HG03442 (cell line): Measurements from ENCODE around the gene C5.

Experiments
- ATAC-seq: cut with Tn5 transposase; IDR thresholded peaks from one replicate; pipeline ENCODE4 v1.9.1; 2021; ENCODE audit warnings: mild to moderate bottlenecking, moderate library complexity; ENCODE audit not compliant: unreplicated experiment

The C5 gene

GRCh38 chr9:120914953-120915352, 135.1 kb downstream of the C5 start:
- ATAC-seq: no peak

DNA sequence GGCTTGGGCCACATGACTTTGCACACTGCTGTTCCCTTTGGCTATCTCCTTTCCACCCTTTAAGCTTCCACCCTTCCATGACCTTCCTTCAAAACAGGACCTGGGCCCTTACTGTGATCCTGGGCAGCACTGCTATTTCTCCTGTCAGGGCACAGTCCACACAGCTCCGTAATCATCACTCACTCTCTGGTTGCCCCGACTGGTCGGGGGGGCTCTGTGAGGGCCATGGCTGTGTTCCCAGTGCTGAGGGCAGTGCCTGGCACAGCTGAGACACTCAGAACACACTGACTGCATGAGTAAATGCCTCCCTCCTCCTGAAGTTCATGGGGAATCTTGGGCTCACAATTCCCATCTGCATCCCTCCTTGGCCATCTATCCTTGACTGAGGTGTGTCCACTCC, 135.7 kb downstream of the C5 start:
- no peak for ATAC-seq

- no peak for ATAC-seq
Measured at GRCh38 chr9:120913647-120914264, 136.3 kb downstream of the C5 start.

GRCh38 chr9:120912958-120913646, 137.0 kb downstream of the C5 start:
- ATAC-seq: no peak

DNA sequence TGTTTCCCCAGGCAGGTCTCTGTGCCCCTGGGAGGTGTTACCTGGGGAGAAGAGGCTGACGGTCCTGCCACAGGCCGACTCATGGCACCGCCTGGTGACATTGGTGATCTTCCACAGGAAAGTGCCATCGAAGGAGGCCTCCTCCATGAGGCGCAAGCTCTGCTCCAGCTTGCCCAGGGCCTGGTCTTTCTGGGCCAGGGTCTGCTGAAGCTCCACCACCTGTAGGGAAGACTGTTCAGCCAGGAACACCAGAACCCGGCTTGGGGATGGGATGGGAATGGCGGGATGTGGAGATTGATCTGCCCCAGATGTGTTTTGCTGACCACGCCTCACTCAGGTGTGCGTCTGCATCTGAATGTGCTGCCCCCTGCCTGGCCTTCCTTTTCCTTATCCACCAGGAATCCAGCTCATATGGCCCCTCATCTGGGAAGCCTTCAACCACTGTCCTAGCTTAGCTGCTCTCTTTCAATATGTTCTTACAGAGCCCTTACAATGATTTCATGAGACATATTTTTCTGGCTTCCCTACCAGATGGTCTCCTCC, 138.7 kb downstream of the C5 start:
- no peak for ATAC-seq

GRCh38 chr9:120910643-120911042, 139.4 kb downstream of the C5 start:
- ATAC-seq: no peak

GRCh38 chr9:120909904-120910303, 140.2 kb downstream of the C5 start:
- no peak for ATAC-seq

GRCh38 chr9:120905315-120906164, 144.5 kb downstream of the C5 start:
- ATAC-seq: peak; percentile 28

DNA sequence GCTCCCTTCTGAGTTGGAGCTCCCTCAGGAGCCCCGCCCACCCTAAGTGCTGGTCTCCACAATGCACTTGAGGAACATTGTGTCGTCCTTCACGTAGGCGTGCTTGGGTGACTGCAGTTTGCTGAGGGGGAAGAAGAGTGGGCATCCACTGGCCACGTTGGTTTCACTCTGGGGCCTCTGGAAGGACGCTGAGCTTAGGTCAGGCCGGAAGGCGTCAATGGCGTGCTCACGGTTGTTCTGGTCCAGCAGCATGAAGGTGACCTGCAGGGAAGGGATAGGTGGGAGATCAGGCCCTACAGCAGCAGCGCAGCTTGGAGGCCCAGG, 145.1 kb downstream of the C5 start:
- ATAC-seq: no peak

DNA sequence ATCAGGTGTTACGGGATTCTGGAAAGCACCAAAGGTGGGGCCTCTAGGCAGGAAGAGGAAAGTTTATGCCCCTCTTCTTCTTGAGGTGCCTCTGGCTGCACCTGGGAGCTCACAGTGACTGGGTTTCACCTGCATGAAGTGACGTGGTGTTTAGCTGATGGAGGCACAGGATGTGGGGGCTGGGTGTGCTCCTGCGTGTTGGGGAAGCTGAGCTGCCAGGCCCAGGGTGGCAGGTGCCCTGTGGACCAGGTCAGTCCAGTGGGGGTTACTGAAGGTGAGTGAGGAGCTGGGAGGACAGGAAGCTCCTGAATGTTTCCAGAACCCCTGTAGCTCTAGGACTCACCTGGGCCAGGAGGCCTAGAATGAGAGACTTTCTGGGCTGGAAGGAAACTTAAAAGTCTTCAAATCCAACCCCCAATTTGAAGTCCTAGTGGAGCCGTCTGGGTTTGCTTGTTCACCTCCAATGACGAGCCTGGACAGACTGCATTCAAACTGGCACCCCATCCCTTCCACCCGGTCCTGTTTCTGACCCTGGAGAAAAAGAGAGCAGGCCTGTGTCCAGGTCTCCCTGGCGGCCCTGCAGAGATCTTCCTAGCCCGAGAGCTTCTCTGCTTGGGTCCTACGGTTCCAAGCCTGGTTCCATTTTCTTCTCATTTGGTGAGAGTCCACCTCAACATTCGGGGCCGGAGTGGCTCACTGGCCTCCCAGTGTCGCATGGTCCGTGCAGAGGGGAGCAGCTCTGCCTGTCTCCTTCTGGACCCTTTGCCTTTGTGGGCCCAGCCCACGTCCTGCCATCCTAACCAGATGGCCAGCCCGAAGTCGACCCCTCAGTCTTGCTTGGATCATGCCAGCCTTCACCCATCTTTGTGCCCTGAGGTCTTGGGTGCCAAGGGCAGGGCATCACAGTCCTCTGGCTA, 145.8 kb downstream of the C5 start:
- ATAC-seq: no peak

- ATAC-seq: no peak
Measured at GRCh38 chr9:120902569-120903535, 147.2 kb downstream of the C5 start.
